ENCODE data around the gene ADAMTS7.

ADAMTS7 gene

GRCh38 chr15:78808550-78808949 is 2.7 kb downstream of the ADAMTS7 start:
- POLR2A ChIA-PET, result no interaction called here
- CTCF ChIA-PET, result interaction anchor here (0.6 to 2.3 kb wide), 12 partner anchors 10 to 348 kb away, joined by 3 to 18 read pairs (median 4); no protein-coding TSS in a partner anchor
- H3K4me3 ChIP-seq (ENCODE audit: low read depth, low read length), result no peak overlapping the region

GRCh38 chr15:78807359-78807758 is 3.9 kb downstream of the ADAMTS7 start:
- Histone ChIP-seq H3K4me1 (ENCODE audit: control insufficient read depth, insufficient read depth, low read length) (peaks cover 3% of the 10 kb centered on the region; the same call in 1 of the 2 replicates), H3K4me3 (ENCODE audit: low read depth, low read length) (no peak overlapping the region), H3K27ac (ENCODE audit: extremely low read depth, low read depth, low read length) (no peak overlapping the region), H3K36me3 (ENCODE audit: control insufficient read depth in 2 of 2, insufficient read depth in 1 of 2, low read length in 2 of 2) (no peaks in the 10 kb centered on the region; a peak in 1 of 3 replicates), H3K9me3 (ENCODE audit: control insufficient read depth, insufficient read depth, low read depth, low read length) (no peaks in the 10 kb centered on the region)
- ChIA-PET CTCF (interaction anchor here (0.6 to 2.3 kb wide), 8 partner anchors 9 to 63 kb away, joined by 3 to 18 read pairs (median 3); no protein-coding TSS in a partner anchor), POLR2A (interaction anchor here (0.5 to 0.9 kb wide), 2 partner anchors 66 to 284 kb away, joined by 3 to 6 read pairs; no protein-coding TSS in a partner anchor)
- TF ChIP-seq ZNF140 (tag by site-specific recombination; IDR thresholded peaks at IDR 0.05) (no peak), ZNF391 (tag by site-specific recombination; IDR thresholded peaks at IDR 0.05; ENCODE audit: borderline replicate concordance, low read depth) (no peak), ZNF169 (tag by site-specific recombination; IDR thresholded peaks at IDR 0.05) (no peak), ZNF423 (tag by site-specific recombination; IDR thresholded peaks at IDR 0.05) (no peak), ZNF214 (tag by site-specific recombination; IDR thresholded peaks at IDR 0.05; ENCODE audit: borderline replicate concordance) (no peak), ZNF37A (tag by site-specific recombination; IDR thresholded peaks at IDR 0.05) (no peak), ZFHX2 (tag by site-specific recombination; conservative IDR thresholded peaks at IDR 0.05) (no peak), KLF7 (tag by site-specific recombination; IDR thresholded peaks at IDR 0.05; ENCODE audit: borderline replicate concordance) (no peak), BCL11A (tag by site-specific recombination; IDR thresholded peaks at IDR 0.05; ENCODE audit: low read depth) (no peak), ZNF677 (tag by site-specific recombination; IDR thresholded peaks at IDR 0.05) (no peak), ZNF654 (tag by site-specific recombination; IDR thresholded peaks at IDR 0.05; ENCODE audit: low read depth) (no peak)

More at GRCh38 chr15:78808550-78808949, 2.7 kb downstream of the ADAMTS7 start:
- TF ChIP-seq ZNF169 (tag by site-specific recombination; IDR thresholded peaks at IDR 0.05), result no peak
- no peak for TF ChIP-seq TCF7L2 (IDR thresholded peaks at IDR 0.05; ENCODE audit: borderline replicate concordance, low read depth, low read length)
- no peak for TF ChIP-seq ZNF580 (tag by site-specific recombination; IDR thresholded peaks at IDR 0.05)
- no peak for TF ChIP-seq ZBTB26 (tag by site-specific recombination; optimal IDR thresholded peaks at IDR 0.05)
- Histone ChIP-seq H3K9me3 (ENCODE audit: control insufficient read depth, insufficient read depth, low read depth, low read length) (no peaks in the 10 kb centered on the region), H3K4me1 (ENCODE audit: control insufficient read depth, insufficient read depth, low read length) (peaks cover 3% of the 10 kb centered on the region; the same call in 1 of the 2 replicates), H3K36me3 (ENCODE audit: control insufficient read depth in 2 of 2, insufficient read depth in 1 of 2, low read length in 2 of 2) (no peaks in the 10 kb centered on the region; a peak in 1 of 3 replicates), H3K27ac (ENCODE audit: extremely low read depth, low read depth, low read length) (no peak overlapping the region)

- CTCF ChIA-PET, result interaction anchor here (0.6 kb wide), 3 partner anchors 223 to 1118 kb away, joined by 3 read pairs; no protein-coding TSS in a partner anchor
- H3K9me3 ChIP-seq (ENCODE audit: control insufficient read depth, insufficient read depth, low read depth, low read length), result no peaks in the 10 kb centered on the region
- no peak overlapping the region for H3K4me3 ChIP-seq (ENCODE audit: low read depth, low read length)
- POLR2A ChIA-PET, result interaction anchor here (1.0 kb wide), 1 partner anchor 68 kb away, joined by 6 read pairs; the partner anchor contains the start of gene MORF4L1
- H3K36me3 ChIP-seq (ENCODE audit: control insufficient read depth in 2 of 2, insufficient read depth in 1 of 2, low read length in 2 of 2), result no peaks in the 10 kb centered on the region; a peak in 1 of 3 replicates
- no peak overlapping the region for H3K27ac ChIP-seq (ENCODE audit: extremely low read depth, low read depth, low read length)
- no peaks in the 10 kb centered on the region for H3K4me1 ChIP-seq (ENCODE audit: control insufficient read depth, insufficient read depth, low read length)
- TF ChIP-seq ZNF423 (tag by site-specific recombination; IDR thresholded peaks at IDR 0.05) (peak; percentile 43; the same call in 1 of the 2 replicates), ZNF302 (tag by site-specific recombination; IDR thresholded peaks at IDR 0.05; ENCODE audit: low read depth) (no peak), ZIC2 (tag by site-specific recombination; IDR thresholded peaks at IDR 0.05) (peak; percentile 88)
Measured at GRCh38 chr15:78804391-78804792, 6.9 kb downstream of the ADAMTS7 start.

- Histone ChIP-seq H3K27ac (ENCODE audit: extremely low read depth, low read depth, low read length) (no peak overlapping the region), H3K36me3 (ENCODE audit: control insufficient read depth in 2 of 2, insufficient read depth in 1 of 2, low read length in 2 of 2) (no peaks in the 10 kb centered on the region), H3K4me1 (ENCODE audit: control insufficient read depth, insufficient read depth, low read length) (no peaks in the 10 kb centered on the region), H3K4me3 (ENCODE audit: low read depth, low read length) (no peak overlapping the region), H3K9me3 (ENCODE audit: control insufficient read depth, insufficient read depth, low read depth, low read length) (no peaks in the 10 kb centered on the region)
- POLR2A ChIA-PET, result no interaction called here
- CTCF ChIA-PET, result interaction anchor here (0.6 kb wide), 2 partner anchors 335 to 1016 kb away, joined by 3 to 5 read pairs; no protein-coding TSS in a partner anchor
- TF ChIP-seq ZNF146 (tag by site-specific recombination; IDR thresholded peaks at IDR 0.05), result no peak
- no peak for TF ChIP-seq ZNF629 (tag by site-specific recombination; IDR thresholded peaks at IDR 0.05)
- no peak for TF ChIP-seq ATF2 (tag by site-specific recombination; IDR thresholded peaks at IDR 0.05; ENCODE audit: low read depth)
- no peak for TF ChIP-seq ZNF19 (tag by site-specific recombination; IDR thresholded peaks at IDR 0.05; ENCODE audit: low read depth)
- TF ChIP-seq ZNF24 (tag by site-specific recombination; IDR thresholded peaks at IDR 0.05), result no peak
- TF ChIP-seq ZNF580 (tag by site-specific recombination; IDR thresholded peaks at IDR 0.05), result no peak
- TF ChIP-seq ZNF704 (tag by site-specific recombination; IDR thresholded peaks at IDR 0.05), result no peak
Measured at GRCh38 chr15:78800806-78801205, 10.5 kb downstream of the ADAMTS7 start.
